ENCODE results near the gene BBLN.
A peak's percentile ranks its signal among the peaks of the same experiment; 100 is the strongest.

BBLN gene

DNA sequence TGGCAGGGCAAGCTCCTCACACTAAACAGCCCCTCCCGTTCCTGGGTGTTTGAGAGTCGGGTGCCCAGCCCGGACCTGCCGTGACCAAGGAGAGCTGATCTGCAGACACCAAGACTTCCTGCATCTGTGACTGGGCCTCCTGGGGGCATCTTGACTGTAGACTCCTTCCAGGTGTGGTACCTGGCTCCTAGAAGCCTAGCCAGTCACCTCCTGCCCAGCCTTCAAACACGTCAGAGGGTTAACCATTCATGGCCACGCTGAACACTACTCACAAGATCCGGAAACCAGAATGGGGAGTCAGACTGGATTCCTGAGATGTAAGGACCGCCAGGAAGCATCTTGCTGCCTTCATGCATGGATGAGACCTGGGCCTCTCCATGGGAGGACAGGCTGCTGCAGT lies 14.5 kb upstream of the BBLN start:
- no peak for DNase-seq (ENCODE audit: low spot score)

DNA sequence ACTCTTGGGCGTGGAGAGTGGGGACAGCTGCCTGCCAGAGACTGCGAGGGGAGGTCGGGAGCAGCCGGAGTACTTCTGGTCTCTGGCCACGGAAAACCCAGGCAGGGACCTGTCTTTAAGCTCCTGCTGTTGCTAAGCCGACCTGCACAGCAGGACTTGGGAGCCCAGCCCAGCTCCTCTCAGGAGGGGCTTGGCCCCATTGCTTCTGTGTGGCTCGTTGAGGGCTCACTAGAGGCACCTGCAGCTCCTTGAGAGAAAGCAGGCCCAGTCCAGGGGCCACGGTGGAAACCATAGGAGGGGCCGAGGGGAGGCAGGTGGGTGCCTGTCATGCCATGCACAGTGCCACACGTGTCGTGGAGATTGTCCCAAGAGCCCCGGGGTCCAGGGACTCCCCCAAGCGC lies 14.1 kb upstream of the BBLN start:
- no peak for DNase-seq (ENCODE audit: low spot score)

GRCh38 chr9:128146591-128147120 lies 13.4 kb upstream of the BBLN start:
- no peak for DNase-seq (ENCODE audit: low spot score)

DNA sequence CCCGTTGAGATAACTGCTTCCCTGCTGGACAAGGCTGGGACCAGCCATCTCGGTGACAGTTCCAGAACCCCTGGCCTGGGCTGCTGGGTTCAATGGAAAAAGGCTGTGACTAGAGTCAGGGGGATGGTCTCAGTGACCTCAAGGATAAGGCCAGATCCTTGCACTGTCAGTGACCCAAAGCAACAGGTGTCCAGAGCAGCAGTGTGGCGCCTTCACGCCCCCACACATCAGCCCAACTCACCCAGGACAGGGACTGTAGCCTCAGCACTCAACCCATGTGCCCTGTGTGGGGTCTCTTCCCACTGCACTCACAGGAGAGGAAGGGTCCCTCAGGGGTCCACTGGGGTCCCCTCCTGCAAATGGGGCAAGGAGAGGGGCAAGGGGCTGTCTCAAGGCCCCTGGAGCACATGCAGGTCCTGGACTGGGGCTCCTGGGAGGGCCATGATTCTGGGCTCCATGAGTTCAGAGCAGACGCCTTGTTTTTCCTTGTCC lies 11.5 kb upstream of the BBLN start:
- no peak for DNase-seq (ENCODE audit: low spot score)

DNA sequence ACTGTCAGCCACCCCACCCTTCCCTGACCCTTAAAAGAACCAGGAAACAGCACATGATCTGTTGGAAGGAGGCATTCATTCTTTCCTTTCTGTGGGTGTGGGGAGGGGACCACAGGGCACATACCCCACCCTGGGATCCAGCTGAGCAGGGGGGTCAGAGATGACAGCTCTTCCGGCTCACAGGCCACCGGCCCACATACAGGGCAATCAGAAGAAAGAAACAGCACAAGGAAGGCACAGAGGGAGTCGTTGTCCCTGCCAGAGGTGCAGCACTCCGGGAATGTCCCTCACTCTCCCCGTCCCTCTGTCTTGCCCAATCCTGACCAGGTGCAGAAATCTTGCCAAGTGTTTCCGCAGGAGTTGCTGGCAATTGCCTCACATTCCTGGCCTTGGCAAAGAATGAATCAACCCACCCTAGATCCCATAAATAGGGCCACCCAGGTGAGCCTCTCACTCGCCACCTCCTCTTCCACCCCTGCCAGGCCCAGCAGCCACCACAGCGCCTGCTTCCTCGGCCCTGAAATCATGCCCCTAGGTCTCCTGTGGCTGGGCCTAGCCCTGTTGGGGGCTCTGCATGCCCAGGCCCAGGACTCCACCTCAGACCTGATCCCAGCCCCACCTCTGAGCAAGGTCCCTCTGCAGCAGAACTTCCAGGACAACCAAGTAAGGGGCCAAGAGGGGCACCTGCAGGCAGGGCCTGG lies 10.9 kb upstream of the BBLN start, which contains the start of gene LCN2:
TSS of gene LCN2 (plus strand) at position 453 of the 701 bp plus-strand sequence. CDS start at position 526, 73 bp downstream.
- DNase-seq (ENCODE audit: low spot score): no peak

GRCh38 chr9:128149951-128150593 lies 10.0 kb upstream of the BBLN start:
- no peak for DNase-seq (ENCODE audit: low spot score)

- DNase-seq (ENCODE audit: low spot score): peak; percentile 63
Observed at GRCh38 chr9:128150594-128151308, 9.3 kb upstream of the BBLN start.

- no peak for DNase-seq (ENCODE audit: low spot score)
Observed at GRCh38 chr9:128151309-128152132, 8.5 kb upstream of the BBLN start.

GRCh38 chr9:128152133-128153059 lies 7.7 kb upstream of the BBLN start:
- no peak for DNase-seq (ENCODE audit: low spot score)

GRCh38 chr9:128153060-128153946 lies 6.8 kb upstream of the BBLN start:
- no peak for DNase-seq (ENCODE audit: low spot score)

GRCh38 chr9:128153947-128154695 lies 5.9 kb upstream of the BBLN start:
- DNase-seq (ENCODE audit: low spot score): no peak

DNA sequence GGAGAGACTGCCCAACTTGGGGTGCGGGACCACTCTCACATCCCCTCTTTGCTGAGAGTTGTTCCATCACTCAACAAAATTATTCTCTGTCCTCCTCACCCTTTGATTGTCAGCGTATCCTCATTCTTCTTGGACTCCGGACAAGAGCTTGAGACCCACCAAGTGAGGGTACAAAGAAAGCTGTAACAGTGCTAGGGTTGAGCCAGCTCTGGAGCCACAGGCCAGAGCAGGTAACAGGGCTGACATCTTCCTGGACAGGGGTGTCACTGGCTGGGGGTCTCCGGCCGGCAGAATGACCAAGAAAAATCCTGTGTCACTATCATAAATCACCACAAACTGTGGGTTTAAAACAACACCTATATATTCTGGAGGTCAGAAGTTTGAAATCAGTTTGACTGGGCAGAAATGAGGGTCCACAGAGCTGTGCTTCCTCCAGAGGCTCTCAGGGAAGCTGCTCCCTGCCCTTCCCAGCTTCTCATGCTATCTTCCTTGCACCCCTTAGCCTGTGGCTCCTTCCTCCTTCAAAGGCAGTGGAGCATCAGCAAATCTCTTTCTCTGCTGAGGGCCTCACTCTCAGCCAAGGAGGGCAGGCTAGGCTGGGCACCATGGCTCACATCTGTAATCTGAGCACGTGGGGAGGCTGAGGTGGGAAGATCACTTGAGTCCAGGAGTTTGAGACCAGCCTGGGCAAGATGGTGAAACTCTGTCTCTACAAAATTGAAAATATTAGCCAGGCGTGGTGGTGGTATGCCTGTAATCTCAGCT lies 4.1 kb upstream of the BBLN start:
- DNase-seq (ENCODE audit: low spot score): no peak

DNA sequence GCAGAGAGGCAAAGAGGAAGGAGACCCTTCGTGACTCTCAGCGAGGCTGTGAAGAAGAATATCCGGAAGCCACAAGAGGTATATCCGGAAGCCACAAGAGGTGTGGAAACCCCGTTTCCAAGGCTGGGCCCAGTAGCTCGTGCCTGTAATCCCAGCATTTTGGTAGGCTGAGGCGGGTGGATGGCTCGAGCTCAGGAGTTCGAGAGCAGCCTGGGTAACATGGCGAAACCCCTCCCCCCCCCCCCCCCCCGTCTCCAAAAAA lies 612 bp upstream of the BBLN start:
- peak; percentile 31 for DNase-seq (ENCODE audit: low spot score)

- DNase-seq (ENCODE audit: low spot score): peak; percentile 61
Observed at GRCh38 chr9:128160603-128160987, 530 bp downstream of the BBLN start.

DNA sequence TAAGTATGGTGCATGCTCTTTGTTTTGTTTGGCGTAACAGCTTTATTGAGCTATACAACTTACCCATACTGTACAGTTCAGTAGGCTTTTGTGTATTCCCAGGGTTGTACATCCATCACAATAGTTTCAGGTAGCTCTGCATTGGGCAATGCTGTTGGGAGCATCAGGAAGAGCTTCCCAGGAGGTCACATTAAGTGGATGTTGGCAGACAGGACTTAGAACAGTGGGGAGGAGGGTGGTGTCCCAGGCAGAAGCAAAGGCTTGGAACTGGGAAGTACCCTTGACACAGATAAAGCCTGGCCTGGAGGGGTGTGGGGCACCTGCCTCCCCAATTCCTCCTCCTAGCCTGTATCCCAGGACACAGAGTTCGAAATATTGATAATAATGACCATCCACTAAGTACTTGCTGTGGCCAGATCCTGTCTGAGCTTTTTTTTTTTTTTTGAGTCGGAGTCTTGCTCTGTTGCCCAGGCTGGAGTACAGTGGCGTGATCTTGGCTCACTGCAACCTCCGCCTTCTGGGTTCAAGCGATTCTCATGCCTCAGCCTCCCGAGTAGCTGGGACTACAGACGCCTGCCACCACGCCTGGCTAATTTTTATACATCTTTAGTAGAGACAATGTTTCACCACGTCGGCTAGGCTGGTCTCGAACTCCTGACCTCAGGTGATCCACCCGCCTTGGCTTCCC lies 1.3 kb downstream of the BBLN start:
- no peak for DNase-seq (ENCODE audit: low spot score)

- DNase-seq (ENCODE audit: low spot score): no peak
Observed at GRCh38 chr9:128162215-128163026, 2.4 kb downstream of the BBLN start.

- DNase-seq (ENCODE audit: low spot score): no peak
Observed at GRCh38 chr9:128163027-128163515, 3.0 kb downstream of the BBLN start.

Data from NAMALWA (cell line).